Mesenchymal stem cell (in vitro differentiated cells and primary cell): ENCODE results near the gene HIVEP3.
A peak's percentile ranks its signal among the peaks of the same experiment; 100 is the strongest.

Experiments used
- DNase-seq: peaks from one replicate; pipeline ENCODE4 v3.0.0-alpha.2; 2013
- H2AFZ ChIP-seq: one replicate; pipeline ENCODE4 v1.6.1; 2013; ENCODE audit warnings: low read depth, mild to moderate bottlenecking, control low read depth, inconsistent platforms, low read length, moderate library complexity
- H2AK5ac ChIP-seq: 2 replicates; pipeline ENCODE4 v1.6.1; 2013; ENCODE audit warnings: low read length, moderate library complexity, mild to moderate bottlenecking, inconsistent platforms; ENCODE audit not compliant: severe bottlenecking
- H2BK120ac ChIP-seq: one replicate; pipeline ENCODE4 v1.6.1; 2013; ENCODE audit warnings: low read depth, mild to moderate bottlenecking, inconsistent platforms, low read length, moderate library complexity
- H2BK12ac ChIP-seq, 2 experiments: one replicate each; pipeline ENCODE4 v1.6.1; 2013; ENCODE audit warnings: inconsistent platforms in 2 of 2, low read length in 2 of 2, mild to moderate bottlenecking in 2 of 2, moderate library complexity in 2 of 2, control low read depth in 1 of 2
- H2BK15ac ChIP-seq: one replicate; pipeline ENCODE4 v1.6.1; 2013; ENCODE audit warnings: mild to moderate bottlenecking, low read depth, inconsistent platforms; ENCODE audit not compliant: poor library complexity, severe bottlenecking
- H2BK5ac ChIP-seq: 2 replicates; pipeline ENCODE4 v1.6.1; 2013; ENCODE audit warnings: low read depth, mild to moderate bottlenecking, low read length, control low read depth, inconsistent platforms; ENCODE audit not compliant: poor library complexity, severe bottlenecking
- H3K14ac ChIP-seq, 2 experiments: one replicate each; pipeline ENCODE4 v1.6.1; 2013; ENCODE audit warnings: inconsistent platforms in 2 of 2, low read length in 2 of 2, control low read depth in 1 of 2, mild to moderate bottlenecking in 1 of 2, moderate library complexity in 1 of 2
- H3K18ac ChIP-seq, 2 experiments: one replicate each; pipeline ENCODE4 v1.6.1; 2013; ENCODE audit warnings: inconsistent platforms in 2 of 2, low read length in 2 of 2, control low read depth in 1 of 2, low read depth in 1 of 2, mild to moderate bottlenecking in 1 of 2
- H3K23ac ChIP-seq, 2 experiments: one replicate each; pipeline ENCODE4 v1.6.1; 2013; ENCODE audit warnings: inconsistent platforms in 2 of 2, low read length in 2 of 2, mild to moderate bottlenecking in 2 of 2, moderate library complexity in 2 of 2, control low read depth in 1 of 2
- H3K27ac ChIP-seq: 2 replicates; pipeline ENCODE4 v1.5.1; 2013; ENCODE audit warnings: mild to moderate bottlenecking, moderate library complexity, low read length, control low read depth, inconsistent platforms; ENCODE audit not compliant: poor library complexity, severe bottlenecking
- H3K27me3 ChIP-seq, 2 experiments: 2 replicates each; pipeline versions ENCODE4 v1.6.1 to v1.7.0; 2013; ENCODE audit warnings: low read length in 2 of 2, mild to moderate bottlenecking in 2 of 2, moderate library complexity in 2 of 2, control low read depth in 1 of 2, inconsistent platforms in 1 of 2; ENCODE audit not compliant: control insufficient read depth in 1 of 2, insufficient read depth in 1 of 2
- H3K36me3 ChIP-seq, 2 experiments: 2 replicates each; pipeline versions ENCODE4 v1.6.1 to v1.7.0; 2013; ENCODE audit warnings: low read length in 2 of 2, control low read depth in 1 of 2, inconsistent platforms in 1 of 2, low read depth in 1 of 2, mild to moderate bottlenecking in 1 of 2; ENCODE audit not compliant: insufficient read depth in 2 of 2, control insufficient read depth in 1 of 2
- H3K4ac ChIP-seq, 2 experiments: one replicate each; pipeline ENCODE4 v1.6.1; 2013; ENCODE audit warnings: inconsistent platforms in 2 of 2, low read length in 2 of 2, mild to moderate bottlenecking in 2 of 2, moderate library complexity in 2 of 2, control low read depth in 1 of 2, low read depth in 1 of 2
- H3K4me1 ChIP-seq: 2 replicates; pipeline ENCODE4 v1.6.1; 2013; ENCODE audit warnings: low read depth, low read length, control low read depth; ENCODE audit not compliant: control insufficient read depth, insufficient read depth
- H3K4me2 ChIP-seq: 2 replicates; pipeline ENCODE4 v1.6.1; 2013; ENCODE audit warnings: low read length, mild to moderate bottlenecking, inconsistent platforms; ENCODE audit not compliant: poor library complexity, severe bottlenecking
- H3K4me3 ChIP-seq, 2 experiments: 2 replicates each; pipeline versions ENCODE4 v1.5.1 to v1.7.0; 2013; ENCODE audit warnings: low read length in 2 of 2, mild to moderate bottlenecking in 2 of 2, control low read depth in 1 of 2, low read depth in 1 of 2; ENCODE audit not compliant: insufficient read depth in 1 of 2
- H3K79me1 ChIP-seq: replicated peaks from 2 replicates; pipeline ENCODE4 v1.6.1; 2013; ENCODE audit warnings: mild to moderate bottlenecking, control low read depth, low read length, inconsistent platforms; ENCODE audit not compliant: poor library complexity, severe bottlenecking
- H3K9ac ChIP-seq: 2 replicates; pipeline ENCODE4 v1.7.0; 2013; ENCODE audit warnings: mild to moderate bottlenecking, low read length, moderate library complexity
- H3K9me3 ChIP-seq: 2 replicates; pipeline ENCODE4 v1.7.0; 2013; ENCODE audit warnings: mild to moderate bottlenecking, low read length; ENCODE audit not compliant: control insufficient read depth
- H4K8ac ChIP-seq: one replicate; pipeline ENCODE4 v1.6.1; 2013; ENCODE audit warnings: inconsistent platforms, mild to moderate bottlenecking, low read length, moderate library complexity
- H4K91ac ChIP-seq: one replicate; pipeline ENCODE4 v1.6.1; 2013; ENCODE audit warnings: mild to moderate bottlenecking, low read length, inconsistent platforms
- WGBS: methylation state at CpG from one replicate; pipeline ENCODE4 v1.1.7; 2013; ENCODE audit warnings: mixed read lengths; 5-methylcytosine and 5-hydroxymethylcytosine counted together

The HIVEP3 gene

DNA sequence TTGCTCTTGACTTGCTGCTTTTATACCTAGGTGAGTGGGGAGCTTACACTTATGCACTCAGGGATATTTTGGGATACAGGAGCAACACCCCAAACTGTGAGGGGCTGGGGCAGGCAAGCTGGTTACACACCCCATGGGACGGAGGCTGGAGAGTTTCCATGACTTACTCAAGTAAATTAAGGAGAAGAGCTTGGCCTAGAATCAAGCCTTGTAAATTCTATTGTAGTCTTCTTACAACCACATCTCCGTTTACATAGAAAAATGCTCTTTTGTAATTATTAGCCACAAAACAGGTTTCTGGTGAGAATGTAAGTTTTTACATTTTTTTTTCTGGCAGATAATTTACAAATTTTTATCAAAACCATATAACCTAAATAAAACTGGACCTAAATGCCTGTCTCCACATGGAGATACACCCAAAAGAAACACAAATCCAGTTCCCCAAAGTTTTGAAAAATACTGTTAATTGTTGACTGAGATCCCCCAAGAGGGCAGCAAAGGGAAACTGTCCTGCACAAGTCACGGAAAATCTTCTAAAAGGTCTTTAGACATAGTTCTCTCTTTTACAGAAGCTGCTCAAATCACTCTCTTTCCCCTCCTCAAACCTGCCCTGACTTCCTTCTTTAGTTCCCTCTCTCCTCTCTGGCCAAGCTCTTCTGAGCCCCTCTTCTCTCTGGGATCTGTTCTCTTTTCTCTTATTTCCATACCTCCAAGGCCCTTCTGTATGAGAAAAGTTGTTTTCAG is 134.0 kb downstream of the HIVEP3 start:
- Histone ChIP-seq H3K27ac (no peak overlapping the region), H2BK12ac (no peak overlapping the region), H3K18ac (no peak overlapping the region), H3K23ac (no peak overlapping the region), H2AFZ (no peak overlapping the region), H2AK5ac (no peak overlapping the region), H2BK15ac (no peak overlapping the region), H3K27me3 (peaks cover 0 to 25% of the 10 kb centered on the region in 2 experiments), H3K79me1 (peaks cover 16% of the 10 kb centered on the region), H3K4me1 (peaks cover 23% of the 10 kb centered on the region), H2BK120ac (no peak overlapping the region), H2BK5ac (no peak overlapping the region), H3K4ac (no peak overlapping the region), H3K9me3 (no peaks in the 10 kb centered on the region), H3K36me3 (no peaks in the 10 kb centered on the region), H4K8ac (no peak overlapping the region), H4K91ac (no peak overlapping the region), H3K4me3 (no peak overlapping the region), H3K4me2 (no peak overlapping the region), H3K9ac (peak overlapping the region; percentile 16), H3K14ac (no peak overlapping the region)
- DNase-seq = no peak
- WGBS = 83% methylated on average over 1 of the region's 3 CpGs

DNA sequence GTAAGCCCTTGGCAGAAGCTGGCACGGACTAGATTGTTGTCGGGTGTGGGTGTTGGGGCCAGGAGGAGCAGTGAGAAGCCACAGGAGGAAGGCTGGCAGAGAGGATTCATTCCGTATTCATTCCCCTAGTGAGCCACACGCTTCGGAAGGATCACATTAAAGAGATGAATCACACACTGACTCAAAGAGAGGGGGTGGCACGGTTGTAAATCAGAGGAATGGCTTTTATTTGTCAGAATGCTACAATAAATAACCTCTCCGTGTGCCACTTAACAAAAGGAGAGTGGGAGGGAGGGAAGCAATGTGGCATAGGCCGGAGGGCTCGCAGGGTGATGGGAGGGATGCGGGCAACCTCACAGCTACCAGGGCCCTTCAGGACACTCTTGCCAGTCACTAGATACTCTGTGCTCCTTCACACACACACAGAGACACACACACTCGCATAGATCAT is 135.5 kb downstream of the HIVEP3 start:
- Histone ChIP-seq H3K9ac (peak overlapping the region; percentile 58), H3K27me3 (peaks cover 0 to 11% of the 10 kb centered on the region in 2 experiments), H2BK12ac (peak overlapping the region in 1 of 2 experiments; percentile 25), H3K14ac (no peak overlapping the region), H2AFZ (no peak overlapping the region), H4K8ac (no peak overlapping the region), H2BK5ac (no peak overlapping the region), H3K18ac (no peak overlapping the region), H2BK120ac (no peak overlapping the region), H3K23ac (no peak overlapping the region), H3K4ac (no peak overlapping the region), H3K4me1 (peaks cover 23% of the 10 kb centered on the region), H4K91ac (no peak overlapping the region), H3K36me3 (no peaks in the 10 kb centered on the region), H2BK15ac (no peak overlapping the region), H2AK5ac (no peak overlapping the region), H3K4me3 (peak overlapping the region in 1 of 2 experiments; percentile 50), H3K27ac (peak overlapping the region; percentile 17), H3K9me3 (no peaks in the 10 kb centered on the region), H3K79me1 (peaks cover 19% of the 10 kb centered on the region), H3K4me2 (peak overlapping the region; percentile 15)
- 4% methylated on average over 9 of the region's 11 CpGs for WGBS
- DNase-seq = peak; percentile 74

DNA sequence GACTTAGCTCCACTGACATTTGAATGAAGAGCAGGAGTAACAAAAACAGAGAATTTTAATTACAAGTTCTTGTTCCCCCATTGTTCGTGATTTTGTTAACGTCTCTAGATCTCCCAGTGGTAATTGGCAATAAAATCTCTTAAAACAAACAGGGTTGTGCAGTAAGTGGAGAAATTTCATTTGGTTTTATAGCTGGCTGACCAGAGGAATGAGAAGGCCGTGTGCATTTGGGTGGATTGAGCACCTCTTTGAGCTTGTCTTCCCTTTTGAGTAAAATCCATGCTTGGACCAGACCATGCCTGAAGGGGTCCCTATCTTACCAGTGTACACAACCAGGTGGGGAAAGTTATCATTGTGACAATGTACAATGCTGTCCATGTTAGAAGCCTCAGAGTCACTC is 137.8 kb downstream of the HIVEP3 start:
- Histone ChIP-seq H3K4me1 (peaks cover 23% of the 10 kb centered on the region), H4K8ac (no peak overlapping the region), H4K91ac (no peak overlapping the region), H3K36me3 (no peaks in the 10 kb centered on the region), H3K27me3 (peaks cover 0 to 12% of the 10 kb centered on the region in 2 experiments), H3K9me3 (no peaks in the 10 kb centered on the region), H2AFZ (no peak overlapping the region), H2BK15ac (no peak overlapping the region), H3K9ac (no peak overlapping the region), H2BK120ac (no peak overlapping the region), H3K79me1 (peaks cover 15% of the 10 kb centered on the region), H3K4ac (no peak overlapping the region), H2AK5ac (no peak overlapping the region), H3K18ac (no peak overlapping the region), H3K23ac (no peak overlapping the region), H2BK12ac (no peak overlapping the region), H3K27ac (peak overlapping the region; percentile 45), H3K4me2 (no peak overlapping the region), H2BK5ac (no peak overlapping the region), H3K14ac (no peak overlapping the region), H3K4me3 (no peak overlapping the region)
- WGBS = 96% methylated on average over 3 of the region's 3 CpGs
- no peak for DNase-seq

DNA sequence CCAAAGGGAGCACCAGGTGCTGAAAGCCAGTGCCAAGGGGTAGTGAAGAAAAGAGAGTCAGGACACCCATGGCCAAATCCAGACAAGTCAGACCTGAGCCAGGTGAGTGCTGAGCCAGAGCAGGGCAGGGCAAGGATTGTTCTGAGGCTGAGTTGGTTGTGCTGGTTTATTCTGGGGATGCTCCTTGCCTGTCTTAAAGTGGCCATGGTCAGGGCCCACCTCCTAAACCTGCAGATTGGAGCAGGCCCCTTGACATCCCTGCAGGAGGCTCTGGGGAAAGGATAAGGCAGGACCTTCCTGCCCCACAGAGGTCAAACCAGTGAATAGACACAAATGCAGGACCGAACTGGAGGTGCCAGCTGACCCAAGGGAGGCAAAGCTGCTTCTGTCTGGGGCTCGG is 138.4 kb downstream of the HIVEP3 start:
- no peak overlapping the region for H2BK15ac ChIP-seq
- no peak overlapping the region for H3K9ac ChIP-seq
- no peaks in the 10 kb centered on the region for H3K36me3 ChIP-seq
- no peak overlapping the region for H2BK120ac ChIP-seq
- H3K4ac ChIP-seq = no peak overlapping the region
- no peak overlapping the region for H4K8ac ChIP-seq
- no peaks in the 10 kb centered on the region for H3K9me3 ChIP-seq
- no peak overlapping the region for H2BK12ac ChIP-seq
- no peak overlapping the region for H3K23ac ChIP-seq
- 79% methylated on average over 2 of the region's 2 CpGs for WGBS
- peak overlapping the region; percentile 13 for H2AK5ac ChIP-seq
- H3K18ac ChIP-seq = no peak overlapping the region
- no peak overlapping the region for H3K14ac ChIP-seq
- H3K27ac ChIP-seq = peak overlapping the region; percentile 45
- H2BK5ac ChIP-seq = no peak overlapping the region
- H3K27me3 ChIP-seq = peaks cover 0 to 12% of the 10 kb centered on the region in 2 experiments
- no peak overlapping the region for H2AFZ ChIP-seq
- H3K4me2 ChIP-seq = no peak overlapping the region
- no peak overlapping the region for H3K4me3 ChIP-seq
- H4K91ac ChIP-seq = no peak overlapping the region
- peaks cover 23% of the 10 kb centered on the region for H3K4me1 ChIP-seq
- peaks cover 14% of the 10 kb centered on the region for H3K79me1 ChIP-seq
- DNase-seq = no peak
